H9 (cell line): ENCODE measurements around the gene CSMD2. TPM values are rescaled to one million over a fixed set of nuclear protein-coding genes. Genes with fewer than 3 reads are reported as not detected.

Experiments used
- DNase-seq: peaks from one replicate; pipeline ENCODE4 v3.0.0-alpha.2; 2017
- H2AFZ ChIP-seq: one replicate; pipeline ENCODE4 v1.6.1; 2013; ENCODE audit warnings: mild to moderate bottlenecking, low read length, control low read depth, moderate library complexity
- H2AK5ac ChIP-seq: 2 replicates; pipeline ENCODE4 v1.6.1; 2013; ENCODE audit warnings: low read length, control low read depth, mixed read lengths; ENCODE audit not compliant: insufficient read length
- H2BK120ac ChIP-seq: one replicate; pipeline ENCODE4 v1.6.1; 2013; ENCODE audit warnings: low read depth, mild to moderate bottlenecking, low read length, control low read depth, inconsistent platforms; ENCODE audit not compliant: poor library complexity, severe bottlenecking
- H2BK12ac ChIP-seq: 2 replicates; pipeline ENCODE4 v1.6.1; 2013; ENCODE audit warnings: low read length, control low read depth, mixed read lengths, low read depth; ENCODE audit not compliant: insufficient read length
- H2BK15ac ChIP-seq: 2 replicates; pipeline ENCODE4 v1.6.1; 2013; ENCODE audit warnings: low read depth, low read length, control low read depth
- H2BK20ac ChIP-seq: one replicate; pipeline ENCODE4 v1.6.1; 2013; ENCODE audit warnings: low read depth, mild to moderate bottlenecking, low read length, control low read depth, inconsistent platforms; ENCODE audit not compliant: poor library complexity, severe bottlenecking
- H2BK5ac ChIP-seq: 2 replicates; pipeline ENCODE4 v1.6.1; 2013; ENCODE audit warnings: low read length, control low read depth, mixed read lengths; ENCODE audit not compliant: insufficient read length
- H3K14ac ChIP-seq: 2 replicates; pipeline ENCODE4 v1.6.1; 2013; ENCODE audit warnings: low read length, control low read depth; ENCODE audit not compliant: insufficient read depth
- H3K18ac ChIP-seq: 2 replicates; pipeline ENCODE4 v1.6.1; 2013; ENCODE audit warnings: low read depth, mild to moderate bottlenecking, mixed read lengths, low read length, control low read depth; ENCODE audit not compliant: insufficient read length
- H3K23ac ChIP-seq: 2 replicates; pipeline ENCODE4 v1.6.1; 2013; ENCODE audit warnings: low read length, control low read depth, mixed read lengths, low read depth; ENCODE audit not compliant: insufficient read length
- H3K23me2 ChIP-seq: 2 replicates; pipeline ENCODE4 v1.6.1; 2013; ENCODE audit warnings: low read depth, mild to moderate bottlenecking, mixed read lengths, low read length, control low read depth; ENCODE audit not compliant: insufficient read length, poor library complexity, severe bottlenecking
- H3K27ac ChIP-seq: 2 replicates; pipeline ENCODE4 v1.5.1; 2013; ENCODE audit warnings: low read length, control low read depth, mixed read lengths, low read depth; ENCODE audit not compliant: insufficient read length
- H3K27me3 ChIP-seq: 2 replicates; pipeline ENCODE4 v1.6.1; 2013; ENCODE audit warnings: low read length, control low read depth, inconsistent platforms; ENCODE audit not compliant: insufficient read depth
- H3K4ac ChIP-seq: 2 replicates; pipeline ENCODE4 v1.6.1; 2013; ENCODE audit warnings: low read depth, mild to moderate bottlenecking, control low read depth, inconsistent platforms, low read length, moderate library complexity
- H3K4me1 ChIP-seq: 2 replicates; pipeline ENCODE4 v1.6.1; 2013; ENCODE audit warnings: low read length, control low read depth, inconsistent platforms; ENCODE audit not compliant: insufficient read depth
- H3K4me2 ChIP-seq: 2 replicates; pipeline ENCODE4 v1.6.1; 2013; ENCODE audit warnings: low read length, control low read depth, mixed read lengths; ENCODE audit not compliant: insufficient read length, insufficient read depth
- H3K56ac ChIP-seq: 2 replicates; pipeline ENCODE4 v1.6.1; 2013; ENCODE audit warnings: low read depth, mild to moderate bottlenecking, mixed read lengths, low read length, control low read depth; ENCODE audit not compliant: insufficient read length
- H3K79me1 ChIP-seq: 2 replicates; pipeline ENCODE4 v1.6.1; 2013; ENCODE audit warnings: low read depth, mild to moderate bottlenecking, moderate library complexity, low read length, control low read depth, inconsistent platforms; ENCODE audit not compliant: insufficient read depth, poor library complexity, severe bottlenecking
- H3K79me2 ChIP-seq: 2 replicates; pipeline ENCODE4 v1.6.1; 2013; ENCODE audit warnings: low read length, control low read depth, inconsistent platforms; ENCODE audit not compliant: insufficient read depth
- H3K9ac ChIP-seq: 2 replicates; pipeline ENCODE4 v1.6.1; 2013; ENCODE audit warnings: low read length, control low read depth, mixed read lengths; ENCODE audit not compliant: insufficient read length; ENCODE audit errors: extremely low read depth
- H3K9me3 ChIP-seq: one replicate; pipeline ENCODE4 v1.6.1; 2013; ENCODE audit warnings: low read depth, low read length, inconsistent platforms; ENCODE audit not compliant: control insufficient read depth
- H3T11ph ChIP-seq: one replicate; pipeline ENCODE4 v1.6.1; 2013; ENCODE audit warnings: mild to moderate bottlenecking, low read length, control low read depth, inconsistent platforms
- H4K20me1 ChIP-seq: one replicate; pipeline ENCODE4 v1.6.1; 2013; ENCODE audit not compliant: control insufficient read depth, insufficient read length, insufficient read depth
- H4K5ac ChIP-seq: 2 replicates; pipeline ENCODE4 v1.6.1; 2013; ENCODE audit warnings: low read depth, mild to moderate bottlenecking, mixed read lengths, low read length, control low read depth; ENCODE audit not compliant: insufficient read length
- H4K8ac ChIP-seq: replicated peaks from 2 replicates; pipeline ENCODE4 v1.6.1; 2013; ENCODE audit warnings: low read length, control low read depth, mixed read lengths, low read depth; ENCODE audit not compliant: insufficient read length
- H4K91ac ChIP-seq: 2 replicates; pipeline ENCODE4 v1.6.1; 2013; ENCODE audit warnings: low read depth, mild to moderate bottlenecking, moderate library complexity, mixed read lengths, low read length, control low read depth; ENCODE audit not compliant: insufficient read length
- H3K27ac Mint-ChIP-seq, 3 experiments: 2 replicates in 2 of 3; 3 replicates in 1 of 3; pipeline ENCODE4 v1.8.0; 2020 to 2021; ENCODE audit warnings: mixed read lengths in 3 of 3, mild to moderate bottlenecking in 1 of 3, moderate library complexity in 1 of 3
- H3K27me3 Mint-ChIP-seq: 2 replicates; pipeline ENCODE4 v1.8.0; 2021; ENCODE audit warnings: low read depth, mild to moderate bottlenecking, moderate library complexity, mixed read lengths
- H3K36me3 Mint-ChIP-seq, 3 experiments: 2 replicates in 2 of 3; 3 replicates in 1 of 3; pipeline ENCODE4 v1.8.0; 2020 to 2021; ENCODE audit warnings: low read depth in 3 of 3, mixed read lengths in 3 of 3; ENCODE audit not compliant: insufficient read depth in 1 of 3
- H3K4me1 Mint-ChIP-seq, 2 experiments: 2 replicates each; pipeline ENCODE4 v1.8.0; 2020; ENCODE audit warnings: mixed read lengths in 2 of 2
- H3K4me3 Mint-ChIP-seq, 2 experiments: 2 replicates in 1 of 2; 3 replicates in 1 of 2; pipeline ENCODE4 v1.8.0; 2020 to 2021; ENCODE audit warnings: mild to moderate bottlenecking in 2 of 2, mixed read lengths in 2 of 2, moderate library complexity in 1 of 2
- H3K9me3 Mint-ChIP-seq, 2 experiments: 2 replicates in 1 of 2; 3 replicates in 1 of 2; pipeline ENCODE4 v1.8.0; 2020; ENCODE audit warnings: mild to moderate bottlenecking in 2 of 2, mixed read lengths in 2 of 2, moderate library complexity in 1 of 2
- CTCF ChIP-seq: fragments of 200-600 bp; sonication (generic); conservative IDR thresholded peaks from 3 replicates; pipeline ENCODE4 v1.8.0; 2021; ENCODE audit warnings: antibody characterized with exemption, mild to moderate bottlenecking
- whole genome bisulfite sequencing: extraction: QIAGEN DNeasy Blood & Tissue Kit; methylation state at CpG from one replicate; pipeline ENCODE4 v1.1.7; 2013; ENCODE audit warnings: missing lambda C conversion rate, low lambda C conversion rate, mixed read lengths; ENCODE audit not compliant: insufficient read length; ENCODE audit errors: extremely low coverage; 5-methylcytosine and 5-hydroxymethylcytosine counted together
- total RNA-seq: library from RNA; stranded (reverse); gene quantifications from 2 replicates; pipeline ENCODE4 v1.2.1, GENCODE V29; 2021

Gene CSMD2
- total RNA-seq, 1 experiment from 2014 or later: 6.4 TPM

- no peak overlapping the region for H2BK15ac ChIP-seq
- no peak overlapping the region for H4K8ac ChIP-seq
- H3K27ac ChIP-seq: no peak overlapping the region
- no peak overlapping the region for H3K4ac ChIP-seq
- H3K9ac ChIP-seq: peak overlapping the region; percentile 3
- no peak overlapping the region for H4K91ac ChIP-seq
- H3K56ac ChIP-seq: no peak overlapping the region
- H2BK12ac ChIP-seq: no peak overlapping the region
- no peaks in the 10 kb centered on the region for H3K79me2 ChIP-seq
- H4K5ac ChIP-seq: no peak overlapping the region
- Mint-ChIP-seq H3K36me3 (peaks cover 0 to 2% (median 0%) of the 10 kb centered on the region in 3 experiments; a peak in 2 of 7 replicates), H3K27me3 (no peaks in the 10 kb centered on the region; the same call in 1 of the 2 replicates), H3K9me3 (no peaks in the 10 kb centered on the region), H3K4me1 (peaks cover 23 to 26% of the 10 kb centered on the region in 2 experiments), H3K4me3 (no peak overlapping the region), H3K27ac (no peak overlapping the region; a peak in 1 of 7 replicates)
- H3K4me2 ChIP-seq: no peak overlapping the region
- H3K23ac ChIP-seq: no peak overlapping the region
- H3K79me1 ChIP-seq: no peaks in the 10 kb centered on the region
- no peaks in the 10 kb centered on the region for H3K9me3 ChIP-seq
- no peaks in the 10 kb centered on the region for H3K23me2 ChIP-seq
- peaks cover 6% of the 10 kb centered on the region; the same call in 1 of the 2 replicates for H3K4me1 ChIP-seq
- H3K18ac ChIP-seq: no peak overlapping the region
- no peak overlapping the region for H2BK120ac ChIP-seq
- no peaks in the 10 kb centered on the region for H4K20me1 ChIP-seq
- H2AK5ac ChIP-seq: no peak overlapping the region
- TF ChIP-seq CTCF: no peak
- H3K14ac ChIP-seq: no peak overlapping the region
- H2AFZ ChIP-seq: no peak overlapping the region
- no peak overlapping the region for H3T11ph ChIP-seq
- no peak overlapping the region for H2BK5ac ChIP-seq
- no peaks in the 10 kb centered on the region for H3K27me3 ChIP-seq
- WGBS: no CpG with 5 or more reads among the region's 4 CpGs
- no peak for DNase-seq
- no peak overlapping the region for H2BK20ac ChIP-seq
These were observed 316.7 kb downstream of the CSMD2 start for GRCh38 chr1:33848205-33848937.
